ENCODE data around the gene ZXDC.

The ZXDC gene

DNA sequence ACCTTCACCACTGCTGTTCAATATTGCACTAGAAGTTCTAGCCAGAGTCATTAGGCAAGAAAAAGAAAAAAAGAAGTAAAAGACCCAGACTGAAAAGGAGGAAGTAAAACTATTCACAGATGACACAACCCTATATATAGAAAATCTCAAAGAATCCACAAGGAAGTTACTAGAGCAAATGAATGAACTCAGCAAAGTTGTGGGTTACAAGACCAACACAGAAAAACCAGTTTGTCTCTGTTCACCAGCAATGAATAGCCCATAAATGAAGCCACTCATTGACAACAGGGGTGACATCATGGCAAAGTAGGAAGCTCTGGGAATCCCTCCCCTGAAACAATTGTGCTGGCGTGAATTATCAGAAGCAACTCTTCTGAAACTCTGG lies 76.3 kb downstream of the ZXDC start:
- no peak for DNase-seq (ENCODE audit: insufficient read length, low spot score)
- FAIRE-seq: no peak
- TF ChIP-seq POLR2A (IDR thresholded peaks at IDR 0.05; ENCODE audit: low read depth, low read length): no peak

DNA sequence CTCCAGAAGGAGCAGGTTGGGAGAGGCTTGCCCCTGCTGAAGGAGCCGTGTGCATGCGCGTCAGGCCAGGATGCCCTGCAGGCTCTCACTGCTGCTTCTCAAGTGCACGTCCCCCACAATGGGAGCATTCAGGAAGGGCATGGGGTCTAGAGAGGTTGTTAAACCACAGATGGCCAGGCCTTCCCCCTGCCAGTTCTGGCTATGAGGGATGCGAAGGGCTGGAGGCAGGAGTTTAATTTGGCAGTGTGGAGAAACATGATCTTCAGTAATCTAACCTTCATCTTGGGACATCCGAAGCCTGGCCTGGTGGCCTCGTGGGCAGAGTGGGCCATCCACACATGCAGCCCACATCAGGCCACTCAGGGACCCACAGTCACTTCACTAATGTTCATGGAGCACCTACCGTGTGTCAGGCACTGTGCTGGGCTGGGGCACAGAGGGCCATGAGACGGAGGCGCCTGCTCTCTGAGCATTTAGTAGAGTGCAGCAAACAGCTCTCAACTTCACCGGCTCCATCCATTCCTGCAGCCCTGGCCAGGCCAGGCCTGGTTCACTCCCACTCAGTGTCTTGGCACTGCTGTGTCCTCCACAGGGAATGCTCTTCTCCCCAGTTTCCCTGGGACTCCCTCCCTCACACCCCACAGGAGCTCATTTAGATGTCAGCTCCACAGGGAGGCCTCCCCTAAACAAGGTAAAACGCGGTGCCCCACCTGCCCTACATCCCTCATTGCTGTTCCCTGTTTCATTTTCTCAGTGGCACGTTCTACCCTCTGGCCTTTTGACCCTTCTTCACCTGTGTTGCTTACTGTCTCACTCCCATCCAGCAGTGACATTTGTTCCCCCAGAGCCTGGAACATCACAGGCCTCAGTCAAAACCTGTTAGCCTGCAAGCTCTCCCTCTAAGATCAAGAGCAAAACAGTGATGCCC lies 77.0 kb downstream of the ZXDC start:
- TF ChIP-seq POLR2A (IDR thresholded peaks at IDR 0.05; ENCODE audit: low read depth, low read length): no peak
- FAIRE-seq: no peak
- no peak for DNase-seq (ENCODE audit: insufficient read length, low spot score)

DNA sequence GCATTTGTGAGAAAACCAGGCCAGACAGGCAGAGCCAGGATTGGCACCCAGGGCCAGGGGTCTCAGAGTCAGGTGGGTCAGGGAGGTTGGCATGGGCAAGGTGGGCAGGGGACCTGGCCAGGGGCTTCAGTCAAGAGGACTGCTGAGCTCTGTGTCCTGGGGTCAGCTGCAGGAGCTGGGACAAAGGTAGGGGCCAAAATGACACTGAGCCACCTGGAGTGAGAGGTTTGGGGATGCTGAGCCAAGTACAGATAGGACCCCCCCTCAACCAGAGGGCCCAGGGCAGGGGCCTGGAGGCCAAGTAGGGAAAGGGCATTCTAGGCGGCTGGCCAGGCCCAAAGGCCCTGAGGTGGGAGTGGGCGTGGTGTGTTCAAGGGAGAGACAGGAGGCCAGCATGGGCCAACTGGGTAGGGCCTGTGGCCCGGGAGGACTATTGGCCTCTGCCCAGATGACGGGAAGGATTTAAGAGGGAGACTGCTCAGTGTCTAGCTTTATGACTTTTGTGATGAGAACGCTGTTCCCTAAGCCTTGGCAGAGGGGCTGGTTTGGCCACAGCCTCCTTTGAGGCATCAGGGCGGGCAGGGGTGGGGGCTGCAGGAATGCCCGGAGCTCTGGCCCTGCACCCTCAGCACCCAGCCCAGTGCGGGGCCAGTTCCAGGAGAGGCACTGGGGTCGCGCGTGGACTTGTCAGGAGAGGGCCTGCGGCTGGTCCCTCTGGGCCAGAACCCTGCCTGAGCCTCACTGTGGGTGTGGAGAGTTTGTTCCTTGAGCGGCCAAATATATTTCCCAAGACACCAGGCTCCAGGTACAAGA lies 77.9 kb downstream of the ZXDC start:
- FAIRE-seq (no peak), DNase-seq (ENCODE audit: insufficient read length, low spot score) (no peak)
- no peak for TF ChIP-seq POLR2A (IDR thresholded peaks at IDR 0.05; ENCODE audit: low read depth, low read length)

DNA sequence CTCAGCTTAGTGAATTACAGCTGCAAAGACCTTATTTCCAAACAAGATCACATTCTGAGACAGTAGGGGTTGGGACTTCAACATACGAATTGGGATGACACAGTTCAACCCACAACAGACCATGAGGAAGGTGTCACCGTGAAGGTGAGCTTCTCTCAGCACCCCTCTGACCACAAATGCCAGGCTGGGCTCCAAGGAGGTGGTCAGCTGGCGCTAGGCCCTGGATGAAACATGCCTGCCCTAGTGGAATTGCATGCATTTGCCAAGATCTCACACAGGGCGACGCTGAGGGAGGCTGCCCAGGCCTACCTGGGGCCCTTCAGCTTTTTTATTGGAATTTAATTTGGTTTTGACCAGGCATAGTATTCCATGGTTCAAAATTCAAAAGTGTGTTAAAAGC lies 79.2 kb downstream of the ZXDC start:
- FAIRE-seq (no peak), DNase-seq (ENCODE audit: insufficient read length, low spot score) (no peak)
- no peak for TF ChIP-seq POLR2A (IDR thresholded peaks at IDR 0.05; ENCODE audit: low read depth, low read length)

DNA sequence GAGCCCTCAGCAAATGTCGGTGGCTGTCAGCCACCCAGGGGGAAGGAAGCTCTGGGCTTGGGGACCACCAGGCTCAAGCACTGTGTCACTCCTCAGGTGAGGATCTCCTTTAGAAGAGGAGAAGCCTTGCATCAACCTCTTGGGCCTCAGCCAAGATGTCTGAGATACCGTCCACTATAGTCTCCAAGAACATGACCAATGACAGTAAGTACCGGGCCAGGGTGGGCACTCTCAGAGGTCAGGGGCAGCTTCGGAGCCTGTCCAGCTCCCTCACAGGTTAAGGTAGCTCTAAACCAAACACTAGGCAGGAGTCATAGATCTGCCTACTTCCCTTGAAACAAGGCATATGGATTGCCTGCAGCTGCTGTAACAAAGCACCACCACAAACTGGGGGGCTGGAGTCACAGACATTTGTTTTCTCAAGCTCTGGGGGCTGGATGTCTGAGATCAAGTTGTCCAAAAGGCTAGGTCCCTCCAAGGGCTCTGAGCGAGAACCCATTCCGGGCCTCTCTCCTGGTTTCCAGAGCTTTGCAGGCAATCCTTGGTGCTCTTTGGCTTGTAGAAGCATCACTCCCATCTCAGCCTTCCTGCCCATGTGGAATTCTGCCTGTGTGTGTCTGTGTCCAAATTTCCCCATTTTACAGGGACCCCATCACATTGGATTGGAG lies 79.7 kb downstream of the ZXDC start:
- TF ChIP-seq POLR2A (IDR thresholded peaks at IDR 0.05; ENCODE audit: low read depth, low read length): no peak
- DNase-seq (ENCODE audit: insufficient read length, low spot score): no peak
- no peak for FAIRE-seq

DNA sequence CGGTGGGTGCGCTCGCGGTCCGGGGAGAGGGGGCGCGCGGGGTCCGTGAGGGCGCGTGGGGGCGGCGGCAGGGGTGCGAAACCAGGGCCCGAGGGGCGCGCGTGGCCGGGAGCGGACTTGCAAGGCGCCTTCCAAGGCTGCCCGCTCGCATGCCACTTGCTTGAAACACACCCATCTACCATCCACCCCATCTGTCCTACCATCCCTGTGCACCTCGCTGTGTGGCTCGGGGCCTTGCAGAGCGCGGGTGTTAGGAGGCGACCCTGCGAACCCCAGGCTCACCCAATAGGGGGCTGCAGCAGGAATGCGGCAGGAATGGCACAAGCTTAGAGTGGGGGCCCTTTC lies 80.7 kb downstream of the ZXDC start:
- DNase-seq (ENCODE audit: insufficient read length, low spot score) (no peak), FAIRE-seq (no peak)
- no peak for TF ChIP-seq POLR2A (IDR thresholded peaks at IDR 0.05; ENCODE audit: low read depth, low read length)

GRCh38 chr3:126394179-126394976 lies 81.3 kb downstream of the ZXDC start, which contains the start of gene CFAP100:
CFAP100 (plus strand) TSS chr3:126394909; CDS start chr3:126396001, 1,092 bp downstream.
- FAIRE-seq (no peak), DNase-seq (ENCODE audit: insufficient read length, low spot score) (no peak)
- no peak for TF ChIP-seq POLR2A (IDR thresholded peaks at IDR 0.05; ENCODE audit: low read depth, low read length)

GRCh38 chr3:126393563-126393962 lies 82.1 kb downstream of the ZXDC start:
- FAIRE-seq: no peak
- TF ChIP-seq POLR2A (IDR thresholded peaks at IDR 0.05; ENCODE audit: low read depth, low read length): no peak
- DNase-seq (ENCODE audit: insufficient read length, low spot score): no peak

DNA sequence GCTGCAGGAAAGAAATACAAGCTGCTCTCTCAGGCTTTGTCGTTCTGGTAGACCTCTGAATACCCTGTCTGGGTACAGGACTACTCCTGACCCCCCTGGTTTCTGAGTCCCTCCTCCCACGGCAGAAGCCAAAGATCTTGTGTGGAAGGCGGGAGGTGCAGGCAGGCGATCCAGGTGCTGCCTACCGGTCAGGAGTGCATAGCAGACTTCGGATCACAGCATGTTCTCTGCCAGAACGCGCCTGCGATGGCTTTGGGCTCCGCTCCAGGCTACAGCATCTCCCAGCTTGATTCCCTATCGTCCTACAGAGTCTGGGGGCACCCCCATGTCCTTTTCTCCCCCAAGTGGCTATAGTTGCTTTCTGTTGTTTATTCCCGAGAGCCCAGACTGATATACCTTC lies 83.4 kb downstream of the ZXDC start:
- no peak for TF ChIP-seq POLR2A (IDR thresholded peaks at IDR 0.05; ENCODE audit: low read depth, low read length)
- FAIRE-seq: no peak
- no peak for DNase-seq (ENCODE audit: insufficient read length, low spot score)

GRCh38 chr3:126391631-126392030 lies 84.1 kb downstream of the ZXDC start:
- no peak for DNase-seq (ENCODE audit: insufficient read length, low spot score)
- no peak for FAIRE-seq
- no peak for TF ChIP-seq POLR2A (IDR thresholded peaks at IDR 0.05; ENCODE audit: low read depth, low read length)

DNA sequence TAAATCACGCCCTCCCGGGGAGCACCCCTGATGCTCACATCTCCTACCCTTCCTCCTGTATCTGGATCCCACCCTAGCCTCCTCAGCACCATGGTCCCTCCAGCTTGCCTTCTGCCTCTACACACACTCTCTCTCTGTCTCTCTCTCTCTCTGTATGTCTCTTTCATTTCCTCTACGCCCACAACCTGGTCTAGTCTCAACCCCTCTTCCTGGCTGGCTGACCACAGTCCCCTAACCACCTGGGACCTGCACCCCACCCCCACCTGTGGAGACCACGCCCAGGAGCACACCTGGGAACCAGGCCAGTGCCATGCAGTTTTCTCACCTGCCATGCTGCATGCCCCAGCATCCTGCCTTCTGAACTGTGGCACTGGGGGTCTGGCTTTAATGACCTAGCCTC lies 84.9 kb downstream of the ZXDC start:
- DNase-seq (ENCODE audit: insufficient read length, low spot score) (no peak), FAIRE-seq (no peak)
- no peak for TF ChIP-seq POLR2A (IDR thresholded peaks at IDR 0.05; ENCODE audit: low read depth, low read length)

DNA sequence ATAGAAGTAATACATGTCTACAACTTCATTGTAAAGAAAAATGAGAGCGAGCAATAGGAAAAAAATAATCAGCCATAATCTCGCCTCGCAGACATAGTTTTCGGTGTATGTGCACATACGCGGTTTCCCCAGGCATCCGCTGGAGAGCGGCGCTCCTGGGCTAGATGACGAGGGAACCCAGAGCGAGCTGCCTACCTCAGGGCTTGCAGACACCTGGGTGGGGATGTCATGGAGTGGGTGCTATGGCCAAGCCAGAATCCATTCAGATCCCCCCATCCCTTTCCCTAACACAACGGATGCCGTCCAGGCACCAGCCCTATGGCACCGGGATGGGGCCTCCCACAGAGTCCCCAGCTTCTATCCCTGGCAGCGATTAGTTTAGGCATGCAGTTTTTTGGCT lies 85.5 kb downstream of the ZXDC start:
- no peak for TF ChIP-seq POLR2A (IDR thresholded peaks at IDR 0.05; ENCODE audit: low read depth, low read length)
- no peak for DNase-seq (ENCODE audit: insufficient read length, low spot score)
- FAIRE-seq: no peak

GRCh38 chr3:126389794-126390146 lies 85.9 kb downstream of the ZXDC start:
- no peak for FAIRE-seq
- no peak for TF ChIP-seq POLR2A (IDR thresholded peaks at IDR 0.05; ENCODE audit: low read depth, low read length)
- DNase-seq (ENCODE audit: insufficient read length, low spot score): no peak

Data from H54 (cell line).